CD4-positive, alpha-beta T cell treated with Interleukin-1 beta for 1 hour (primary cell): ENCODE data around the gene CCDC33.
"Not testable (repeated sequence)": the region's sequence is repeated elsewhere in the genome, so short reads cannot be mapped to it uniquely, and the experiment has no call there.

Experiments used
- DNase-seq, 2 donors: peaks; one replicate each; pipeline ENCODE4 v3.0.0-alpha.2; 2020 to 2022

The CCDC33 gene

GRCh38 chr15:74338676-74339075 is 102.5 kb downstream of the CCDC33 start:
- DNase-seq = no peak

- DNase-seq = no peak
Observed at GRCh38 chr15:74339371-74339770, 103.2 kb downstream of the CCDC33 start.

- DNase-seq = no peak
Observed at GRCh38 chr15:74340150-74340549, 104.0 kb downstream of the CCDC33 start.

GRCh38 chr15:74343127-74343796 is 107.1 kb downstream of the CCDC33 start:
- no peak for DNase-seq

- no peak for DNase-seq
Observed at GRCh38 chr15:74343797-74344127, 107.6 kb downstream of the CCDC33 start.

- DNase-seq = no peak
Observed at GRCh38 chr15:74345051-74345450, 108.9 kb downstream of the CCDC33 start.

GRCh38 chr15:74347757-74348250 is 111.7 kb downstream of the CCDC33 start:
- no peak for DNase-seq

- DNase-seq = no peak
Observed at GRCh38 chr15:74349241-74349778, 113.2 kb downstream of the CCDC33 start.

GRCh38 chr15:74350295-74351275 is 114.5 kb downstream of the CCDC33 start:
- DNase-seq = no peak

GRCh38 chr15:74351670-74352069 is 115.5 kb downstream of the CCDC33 start:
- no peak for DNase-seq

GRCh38 chr15:74352393-74352910 is 116.3 kb downstream of the CCDC33 start:
- no peak for DNase-seq

GRCh38 chr15:74353992-74354391 is 117.9 kb downstream of the CCDC33 start:
- DNase-seq = not testable (repeated sequence)

GRCh38 chr15:74356050-74356449 is 119.9 kb downstream of the CCDC33 start:
- not testable (repeated sequence) for DNase-seq

- not testable (repeated sequence) for DNase-seq
Observed at GRCh38 chr15:74357514-74357913, 121.4 kb downstream of the CCDC33 start.

- not testable (repeated sequence) for DNase-seq
Observed at GRCh38 chr15:74359376-74359775, 123.2 kb downstream of the CCDC33 start.

GRCh38 chr15:74360855-74361254 is 124.7 kb downstream of the CCDC33 start:
- DNase-seq = not testable (repeated sequence)

- DNase-seq = no peak
Observed at GRCh38 chr15:74362482-74362881, 126.4 kb downstream of the CCDC33 start.

- DNase-seq = no peak
Observed at GRCh38 chr15:74364936-74365597, 128.9 kb downstream of the CCDC33 start.

- DNase-seq = no peak
Observed at GRCh38 chr15:74365598-74366445, 129.7 kb downstream of the CCDC33 start.

- no peak for DNase-seq
Observed at GRCh38 chr15:74367296-74367854, 131.2 kb downstream of the CCDC33 start, which contains the start of gene CYP11A1. CYP11A1 (minus strand) TSS chr15:74367646; CDS start chr15:74367585, 61 bp downstream.

GRCh38 chr15:74368121-74368520 is 132.0 kb downstream of the CCDC33 start:
- no peak for DNase-seq
